HepG2 (cell line): ENCODE measurements around the gene SNU13. TPM values are rescaled to one million over a fixed set of nuclear protein-coding genes. Genes with fewer than 3 reads are reported as not detected.

Experiments
- HES4 ChIP-seq: sonication (generic); formaldehyde crosslinking; IDR thresholded peaks from 2 replicates; pipeline ENCODE4 v1.9.0; 2021; ENCODE audit warnings: mild to moderate bottlenecking, missing genetic modification reagents, borderline replicate concordance
- KLF9 ChIP-seq: IDR thresholded peaks from 2 replicates; pipeline ENCODE4 v1.6.1; 2016; ENCODE audit warnings: low read depth
- NR2F6 ChIP-seq, 2 experiments: IDR thresholded peaks; 2 replicates each; pipeline ENCODE4 v1.6.1; 2016; ENCODE audit warnings: antibody characterized with exemption in 1 of 2, mild to moderate bottlenecking in 1 of 2
- RBFOX2 ChIP-seq: fragments of 200-400 bp; formaldehyde crosslinking; IDR thresholded peaks from 2 replicates; pipeline ENCODE4 v1.6.1; 2017; ENCODE audit warnings: low read depth, mild to moderate bottlenecking, low read length
- RFX5 ChIP-seq: IDR thresholded peaks from 2 replicates; pipeline ENCODE4 v1.6.1; 2011; ENCODE audit warnings: low read depth, low read length, improper control_type of control experiment
- ZNF143 ChIP-seq: sonication (generic); formaldehyde crosslinking; IDR thresholded peaks from 2 replicates; pipeline ENCODE4 v1.4.0; 2020; ENCODE audit warnings: missing genetic modification reagents
- ZNF670 ChIP-seq: sonication (generic); formaldehyde crosslinking; IDR thresholded peaks from 2 replicates; pipeline ENCODE4 v1.8.0; 2022; ENCODE audit warnings: mild to moderate bottlenecking, missing genetic modification reagents, borderline replicate concordance
- ZNF775 ChIP-seq: sonication (generic); formaldehyde crosslinking; IDR thresholded peaks from 2 replicates; pipeline ENCODE4 v1.4.0; 2020; ENCODE audit warnings: missing genetic modification reagents, mild to moderate bottlenecking, moderate library complexity, borderline replicate concordance
- ZNF83 ChIP-seq: sonication (generic); formaldehyde crosslinking; IDR thresholded peaks from 2 replicates; pipeline ENCODE4 v1.4.0; 2020; ENCODE audit warnings: missing genetic modification reagents, mild to moderate bottlenecking, borderline replicate concordance
- polyA plus RNA-seq, 8 experiments: library from polyadenylated mRNA; depleted of rRNA in 3 of 8; stranded (reverse) in 7 of 8; unstranded in 1 of 8; fragments of >200 nt; fragmentation: Illumina TruSeq in 4 of 8; extraction: Trizol in 4 of 8; gene quantifications; 2 replicates each; pipeline versions ENCODE4 v1.2.1 to v1.2.3, GENCODE V29; 2011 to 2016; ENCODE audit warnings: low read depth in 4 of 8, missing spikeins in 1 of 8, mixed read lengths in 1 of 8; ENCODE audit not compliant: insufficient read depth in 1 of 8
- total RNA-seq, 5 experiments: library from RNA; depleted of rRNA; stranded (reverse); fragments of >200 nt; fragmentation: Illumina TruSeq; extraction: Trizol; gene quantifications; 2 replicates each; pipeline ENCODE4 v1.2.3, GENCODE V29; 2016; ENCODE audit warnings: low read depth in 1 of 5
- TF ChIP-seq, protein P1 (sequence below): IDR thresholded peaks from 2 replicates; pipeline ENCODE4 v1.6.1; 2016; ENCODE audit warnings: low read depth, missing genetic modification reagents, missing compliant biosample characterization
- TF ChIP-seq, protein P2 (sequence below), 2 experiments: sonication (generic) in 1 of 2; formaldehyde crosslinking in 1 of 2; IDR thresholded peaks; 2 replicates each; pipeline versions ENCODE4 v1.4.0 to v1.6.1; 2018 to 2020; ENCODE audit warnings: missing genetic modification reagents in 2 of 2, borderline replicate concordance in 1 of 2, low read depth in 1 of 2, mild to moderate bottlenecking in 1 of 2, missing biosample characterization in 1 of 2
- TF ChIP-seq, protein P3 (sequence below): sonication (generic); formaldehyde crosslinking; IDR thresholded peaks from 2 replicates; pipeline ENCODE4 v1.5.1; 2020; ENCODE audit warnings: mild to moderate bottlenecking, missing genetic modification reagents, borderline replicate concordance
- TF ChIP-seq, protein P4 (sequence below): sonication (generic); formaldehyde crosslinking; IDR thresholded peaks from 2 replicates; pipeline ENCODE4 v1.5.0; 2020; ENCODE audit warnings: missing genetic modification reagents

Gene SNU13
- total and polyA plus RNA-seq, 2 of the 13 experiments (the other 11 are each of a cell fraction or from before 2014, with no cell fraction given), result 203 to 287 TPM

DNA sequence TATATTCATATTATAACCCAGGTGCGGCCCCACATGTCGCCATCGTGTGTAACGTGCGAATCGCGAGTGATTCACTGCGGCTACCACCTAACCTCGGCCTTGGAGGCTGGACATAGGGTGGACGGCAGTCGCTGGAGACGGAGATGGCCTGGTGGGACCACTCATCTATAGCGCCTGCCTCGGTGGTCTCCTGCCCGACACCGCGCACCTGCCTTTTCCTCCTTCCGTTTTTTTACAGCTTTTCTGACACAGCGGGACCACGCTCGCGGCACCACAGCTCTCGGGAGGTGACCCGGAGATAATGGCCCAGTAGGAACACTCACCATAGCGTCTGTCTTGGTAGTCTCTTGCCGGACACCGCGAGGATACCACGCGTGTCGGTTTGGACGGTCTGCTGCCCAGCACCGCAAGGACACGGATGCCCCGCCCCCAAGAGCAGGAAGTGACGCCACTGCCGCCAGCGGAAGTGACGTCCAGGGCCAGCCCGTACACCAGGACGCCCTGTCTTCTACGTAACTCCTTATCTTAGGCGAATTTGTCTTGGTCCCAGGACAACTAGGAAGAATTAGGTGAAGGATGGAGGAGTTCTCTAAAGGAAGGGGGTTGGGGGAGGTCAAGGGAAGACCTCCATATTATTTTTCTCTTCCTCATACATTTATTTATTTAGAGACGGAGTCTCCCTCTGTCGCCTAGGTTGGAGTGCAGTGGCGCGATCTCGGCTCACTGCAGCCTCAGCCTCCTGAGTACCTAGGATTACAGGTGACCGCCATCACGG, 6.4 kb downstream of the SNU13 start (continued):
- TF ChIP-seq, protein P1, sequence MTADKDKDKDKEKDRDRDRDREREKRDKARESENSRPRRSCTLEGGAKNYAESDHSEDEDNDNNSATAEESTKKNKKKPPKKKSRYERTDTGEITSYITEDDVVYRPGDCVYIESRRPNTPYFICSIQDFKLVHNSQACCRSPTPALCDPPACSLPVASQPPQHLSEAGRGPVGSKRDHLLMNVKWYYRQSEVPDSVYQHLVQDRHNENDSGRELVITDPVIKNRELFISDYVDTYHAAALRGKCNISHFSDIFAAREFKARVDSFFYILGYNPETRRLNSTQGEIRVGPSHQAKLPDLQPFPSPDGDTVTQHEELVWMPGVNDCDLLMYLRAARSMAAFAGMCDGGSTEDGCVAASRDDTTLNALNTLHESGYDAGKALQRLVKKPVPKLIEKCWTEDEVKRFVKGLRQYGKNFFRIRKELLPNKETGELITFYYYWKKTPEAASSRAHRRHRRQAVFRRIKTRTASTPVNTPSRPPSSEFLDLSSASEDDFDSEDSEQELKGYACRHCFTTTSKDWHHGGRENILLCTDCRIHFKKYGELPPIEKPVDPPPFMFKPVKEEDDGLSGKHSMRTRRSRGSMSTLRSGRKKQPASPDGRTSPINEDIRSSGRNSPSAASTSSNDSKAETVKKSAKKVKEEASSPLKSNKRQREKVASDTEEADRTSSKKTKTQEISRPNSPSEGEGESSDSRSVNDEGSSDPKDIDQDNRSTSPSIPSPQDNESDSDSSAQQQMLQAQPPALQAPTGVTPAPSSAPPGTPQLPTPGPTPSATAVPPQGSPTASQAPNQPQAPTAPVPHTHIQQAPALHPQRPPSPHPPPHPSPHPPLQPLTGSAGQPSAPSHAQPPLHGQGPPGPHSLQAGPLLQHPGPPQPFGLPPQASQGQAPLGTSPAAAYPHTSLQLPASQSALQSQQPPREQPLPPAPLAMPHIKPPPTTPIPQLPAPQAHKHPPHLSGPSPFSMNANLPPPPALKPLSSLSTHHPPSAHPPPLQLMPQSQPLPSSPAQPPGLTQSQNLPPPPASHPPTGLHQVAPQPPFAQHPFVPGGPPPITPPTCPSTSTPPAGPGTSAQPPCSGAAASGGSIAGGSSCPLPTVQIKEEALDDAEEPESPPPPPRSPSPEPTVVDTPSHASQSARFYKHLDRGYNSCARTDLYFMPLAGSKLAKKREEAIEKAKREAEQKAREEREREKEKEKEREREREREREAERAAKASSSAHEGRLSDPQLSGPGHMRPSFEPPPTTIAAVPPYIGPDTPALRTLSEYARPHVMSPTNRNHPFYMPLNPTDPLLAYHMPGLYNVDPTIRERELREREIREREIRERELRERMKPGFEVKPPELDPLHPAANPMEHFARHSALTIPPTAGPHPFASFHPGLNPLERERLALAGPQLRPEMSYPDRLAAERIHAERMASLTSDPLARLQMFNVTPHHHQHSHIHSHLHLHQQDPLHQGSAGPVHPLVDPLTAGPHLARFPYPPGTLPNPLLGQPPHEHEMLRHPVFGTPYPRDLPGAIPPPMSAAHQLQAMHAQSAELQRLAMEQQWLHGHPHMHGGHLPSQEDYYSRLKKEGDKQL, result no peak
- TF ChIP-seq ZNF143 (CRISPR knock-in tag), result no peak
- no peak for TF ChIP-seq NR2F6 (IDR thresholded peaks at IDR 0.05)
- no peak for TF ChIP-seq NR2F6 (CRISPR knock-in tag; IDR thresholded peaks at IDR 0.05)
- TF ChIP-seq KLF9 (CRISPR knock-in tag), result 0 out of 2 replicates have a peak, but pooled peaks have one; percentile 61
- TF ChIP-seq, protein P2, sequence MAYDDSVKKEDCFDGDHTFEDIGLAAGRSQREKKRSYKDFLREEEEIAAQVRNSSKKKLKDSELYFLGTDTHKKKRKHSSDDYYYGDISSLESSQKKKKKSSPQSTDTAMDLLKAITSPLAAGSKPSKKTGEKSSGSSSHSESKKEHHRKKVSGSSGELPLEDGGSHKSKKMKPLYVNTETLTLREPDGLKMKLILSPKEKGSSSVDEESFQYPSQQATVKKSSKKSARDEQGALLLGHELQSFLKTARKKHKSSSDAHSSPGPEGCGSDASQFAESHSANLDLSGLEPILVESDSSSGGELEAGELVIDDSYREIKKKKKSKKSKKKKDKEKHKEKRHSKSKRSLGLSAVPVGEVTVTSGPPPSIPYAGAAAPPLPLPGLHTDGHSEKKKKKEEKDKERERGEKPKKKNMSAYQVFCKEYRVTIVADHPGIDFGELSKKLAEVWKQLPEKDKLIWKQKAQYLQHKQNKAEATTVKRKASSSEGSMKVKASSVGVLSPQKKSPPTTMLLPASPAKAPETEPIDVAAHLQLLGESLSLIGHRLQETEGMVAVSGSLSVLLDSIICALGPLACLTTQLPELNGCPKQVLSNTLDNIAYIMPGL (CRISPR knock-in tag; IDR thresholded peaks at IDR 0.05; ENCODE audit: borderline replicate concordance in 1 of 2, low read depth in 1 of 2), result peak; percentile 43 to 76; a peak in 3 of 4 replicates
- TF ChIP-seq ZNF83, result 0 out of 2 replicates have a peak, but pooled peaks have one; percentile 84
- no peak for TF ChIP-seq ZNF775 (CRISPR knock-in tag)
- no peak for TF ChIP-seq ZNF670 (CRISPR knock-in tag)
- TF ChIP-seq, protein P3, sequence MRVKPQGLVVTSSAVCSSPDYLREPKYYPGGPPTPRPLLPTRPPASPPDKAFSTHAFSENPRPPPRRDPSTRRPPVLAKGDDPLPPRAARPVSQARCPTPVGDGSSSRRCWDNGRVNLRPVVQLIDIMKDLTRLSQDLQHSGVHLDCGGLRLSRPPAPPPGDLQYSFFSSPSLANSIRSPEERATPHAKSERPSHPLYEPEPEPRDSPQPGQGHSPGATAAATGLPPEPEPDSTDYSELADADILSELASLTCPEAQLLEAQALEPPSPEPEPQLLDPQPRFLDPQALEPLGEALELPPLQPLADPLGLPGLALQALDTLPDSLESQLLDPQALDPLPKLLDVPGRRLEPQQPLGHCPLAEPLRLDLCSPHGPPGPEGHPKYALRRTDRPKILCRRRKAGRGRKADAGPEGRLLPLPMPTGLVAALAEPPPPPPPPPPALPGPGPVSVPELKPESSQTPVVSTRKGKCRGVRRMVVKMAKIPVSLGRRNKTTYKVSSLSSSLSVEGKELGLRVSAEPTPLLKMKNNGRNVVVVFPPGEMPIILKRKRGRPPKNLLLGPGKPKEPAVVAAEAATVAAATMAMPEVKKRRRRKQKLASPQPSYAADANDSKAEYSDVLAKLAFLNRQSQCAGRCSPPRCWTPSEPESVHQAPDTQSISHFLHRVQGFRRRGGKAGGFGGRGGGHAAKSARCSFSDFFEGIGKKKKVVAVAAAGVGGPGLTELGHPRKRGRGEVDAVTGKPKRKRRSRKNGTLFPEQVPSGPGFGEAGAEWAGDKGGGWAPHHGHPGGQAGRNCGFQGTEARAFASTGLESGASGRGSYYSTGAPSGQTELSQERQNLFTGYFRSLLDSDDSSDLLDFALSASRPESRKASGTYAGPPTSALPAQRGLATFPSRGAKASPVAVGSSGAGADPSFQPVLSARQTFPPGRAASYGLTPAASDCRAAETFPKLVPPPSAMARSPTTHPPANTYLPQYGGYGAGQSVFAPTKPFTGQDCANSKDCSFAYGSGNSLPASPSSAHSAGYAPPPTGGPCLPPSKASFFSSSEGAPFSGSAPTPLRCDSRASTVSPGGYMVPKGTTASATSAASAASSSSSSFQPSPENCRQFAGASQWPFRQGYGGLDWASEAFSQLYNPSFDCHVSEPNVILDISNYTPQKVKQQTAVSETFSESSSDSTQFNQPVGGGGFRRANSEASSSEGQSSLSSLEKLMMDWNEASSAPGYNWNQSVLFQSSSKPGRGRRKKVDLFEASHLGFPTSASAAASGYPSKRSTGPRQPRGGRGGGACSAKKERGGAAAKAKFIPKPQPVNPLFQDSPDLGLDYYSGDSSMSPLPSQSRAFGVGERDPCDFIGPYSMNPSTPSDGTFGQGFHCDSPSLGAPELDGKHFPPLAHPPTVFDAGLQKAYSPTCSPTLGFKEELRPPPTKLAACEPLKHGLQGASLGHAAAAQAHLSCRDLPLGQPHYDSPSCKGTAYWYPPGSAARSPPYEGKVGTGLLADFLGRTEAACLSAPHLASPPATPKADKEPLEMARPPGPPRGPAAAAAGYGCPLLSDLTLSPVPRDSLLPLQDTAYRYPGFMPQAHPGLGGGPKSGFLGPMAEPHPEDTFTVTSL (CRISPR knock-in tag), result no peak
- TF ChIP-seq RFX5, result 0 out of 2 replicates have a peak, but pooled peaks have one; percentile 29
- peak; percentile 67; the same call in 1 of the 2 replicates for TF ChIP-seq HES4 (CRISPR knock-in tag)
- TF ChIP-seq, protein P4, sequence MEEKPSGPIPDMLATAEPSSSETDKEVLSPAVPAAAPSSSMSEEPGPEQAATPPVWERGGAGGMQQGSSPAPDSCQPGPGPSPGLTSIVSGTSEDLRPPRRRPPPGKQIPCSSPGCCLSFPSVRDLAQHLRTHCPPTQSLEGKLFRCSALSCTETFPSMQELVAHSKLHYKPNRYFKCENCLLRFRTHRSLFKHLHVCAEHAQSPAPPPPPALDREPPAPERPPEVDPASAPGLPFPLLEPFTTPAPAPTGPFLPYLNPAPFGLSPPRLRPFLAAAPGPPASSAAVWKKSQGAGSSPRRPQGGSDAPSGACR (CRISPR knock-in tag), result no peak
- TF ChIP-seq RBFOX2, result peak; percentile 81
